HG03108 (cell line): ENCODE measurements around the gene STAG1.
"Not testable (repeated sequence)": the region's sequence is repeated elsewhere in the genome, so short reads cannot be mapped to it uniquely, and the experiment has no call there.

Experiments
- ATAC-seq: cut with Tn5 transposase; IDR thresholded peaks from one replicate; pipeline ENCODE4 v1.9.1; 2021; ENCODE audit warnings: moderate library complexity; ENCODE audit not compliant: unreplicated experiment

The STAG1 gene

GRCh38 chr3:136752172-136752421 is at the start of gene STAG1:
TSS of gene STAG1 (minus strand) at chr3:136752378. CDS start at chr3:136630898, 121,480 bp downstream.
- no peak for ATAC-seq

- not testable (repeated sequence) for ATAC-seq
These were observed 49.0 kb upstream of the STAG1 start for GRCh38 chr3:136801146-136801545.

DNA sequence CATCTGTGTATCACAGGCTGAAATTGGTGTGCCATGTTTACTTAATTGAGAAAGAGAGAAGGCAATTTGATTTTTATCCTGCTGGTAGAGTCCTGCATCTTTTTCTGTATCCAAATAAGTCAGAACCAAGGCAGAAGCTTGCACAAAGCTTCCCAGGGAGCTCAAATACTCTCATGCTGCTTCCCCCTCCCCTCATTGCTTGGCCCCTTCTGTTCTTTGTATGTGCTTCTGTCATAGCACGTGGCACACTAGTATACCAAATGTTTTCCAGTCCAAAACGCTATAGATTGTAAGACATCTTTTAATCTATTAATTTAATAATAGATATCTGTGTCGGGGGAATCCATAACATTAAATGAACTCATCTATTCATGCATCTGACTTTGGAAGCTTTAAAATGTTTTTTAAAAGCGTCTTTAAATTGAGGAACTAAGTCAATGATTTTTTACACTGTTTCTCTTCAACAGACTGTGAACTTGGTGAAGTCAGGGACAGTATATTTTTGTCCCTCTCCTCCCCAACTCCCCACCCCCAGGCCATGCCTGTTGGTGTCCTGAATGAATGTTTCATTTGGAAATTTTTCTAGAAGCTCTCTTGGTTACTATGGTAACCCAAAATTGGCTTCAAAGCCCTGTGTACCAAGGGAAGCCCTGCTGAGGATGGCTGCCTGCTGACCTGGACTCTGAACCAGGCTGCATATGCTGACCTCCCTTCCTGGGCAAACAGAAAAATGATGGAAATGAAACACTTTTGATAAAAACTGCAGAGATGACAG is 40.6 kb upstream of the STAG1 start:
- ATAC-seq, result no peak

GRCh38 chr3:136790786-136791185 is 38.6 kb upstream of the STAG1 start:
- ATAC-seq, result no peak

GRCh38 chr3:136789976-136790375 is 37.8 kb upstream of the STAG1 start:
- ATAC-seq, result no peak

- no peak for ATAC-seq
These were observed 36.0 kb upstream of the STAG1 start for GRCh38 chr3:136788154-136788553.

DNA sequence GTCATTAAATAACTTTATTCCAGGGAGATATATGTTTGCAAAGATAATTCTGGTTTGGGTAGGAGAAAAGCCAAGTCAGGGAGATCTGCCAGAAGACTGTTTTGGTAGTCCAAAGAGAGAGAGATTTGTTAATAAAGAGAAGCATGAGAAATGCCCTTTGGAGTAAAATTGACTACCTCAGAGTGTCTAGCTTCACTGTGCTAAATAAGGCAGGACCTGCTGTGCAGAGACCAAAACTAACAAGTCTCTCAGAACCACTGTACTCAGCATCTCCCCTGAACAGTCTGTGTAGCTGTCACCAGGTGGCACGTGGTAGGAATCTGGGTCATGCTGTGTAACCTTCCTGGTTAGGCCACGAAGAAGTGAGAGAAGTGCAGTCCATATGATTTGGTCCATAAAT is 35.2 kb upstream of the STAG1 start:
- ATAC-seq, result peak; percentile 62

DNA sequence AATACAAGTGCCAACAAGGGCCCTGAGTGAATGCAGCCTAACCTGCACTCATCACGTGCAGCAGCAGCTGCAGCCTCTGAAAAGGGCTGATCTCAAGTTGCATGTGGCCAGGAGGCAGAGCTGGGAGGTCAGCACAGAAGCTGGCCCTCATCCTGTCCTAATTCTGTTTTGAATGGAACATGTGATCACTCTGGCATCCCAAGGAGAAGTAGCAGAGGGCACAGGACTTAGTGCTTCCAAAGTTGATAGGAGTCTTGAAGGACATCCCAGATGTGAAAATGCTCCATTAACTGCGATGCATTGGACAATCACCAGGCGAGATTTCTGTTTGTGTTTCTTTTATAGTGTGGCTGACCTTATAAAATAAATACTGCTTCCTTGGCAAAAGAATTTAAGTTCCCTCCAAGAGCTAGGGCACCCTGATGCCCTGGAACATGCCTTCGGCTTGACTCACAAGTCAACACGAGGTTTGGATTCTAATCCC is 31.6 kb upstream of the STAG1 start:
- ATAC-seq, result no peak

DNA sequence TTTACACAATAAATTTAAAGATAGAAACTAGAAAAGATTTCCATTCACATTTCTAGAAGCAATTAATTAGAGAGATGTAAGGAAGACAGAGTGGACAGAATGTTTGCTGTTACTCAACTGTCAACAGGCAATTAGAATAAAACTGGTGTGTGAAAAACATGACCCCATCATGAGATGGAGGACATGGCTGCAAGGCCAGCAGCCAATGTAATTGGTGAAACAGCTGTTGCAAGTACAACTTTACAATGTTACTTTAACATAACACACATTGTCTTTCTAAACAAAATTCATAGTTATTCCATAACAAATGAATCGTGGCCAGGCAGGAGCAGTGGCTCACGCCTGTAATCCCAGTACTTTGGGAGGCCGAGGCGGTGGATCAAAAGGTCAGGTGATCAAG is 28.6 kb upstream of the STAG1 start:
- ATAC-seq, result no peak

GRCh38 chr3:136778865-136779264 is 26.7 kb upstream of the STAG1 start:
- ATAC-seq, result no peak

GRCh38 chr3:136772709-136773108 is 20.5 kb upstream of the STAG1 start:
- no peak for ATAC-seq

DNA sequence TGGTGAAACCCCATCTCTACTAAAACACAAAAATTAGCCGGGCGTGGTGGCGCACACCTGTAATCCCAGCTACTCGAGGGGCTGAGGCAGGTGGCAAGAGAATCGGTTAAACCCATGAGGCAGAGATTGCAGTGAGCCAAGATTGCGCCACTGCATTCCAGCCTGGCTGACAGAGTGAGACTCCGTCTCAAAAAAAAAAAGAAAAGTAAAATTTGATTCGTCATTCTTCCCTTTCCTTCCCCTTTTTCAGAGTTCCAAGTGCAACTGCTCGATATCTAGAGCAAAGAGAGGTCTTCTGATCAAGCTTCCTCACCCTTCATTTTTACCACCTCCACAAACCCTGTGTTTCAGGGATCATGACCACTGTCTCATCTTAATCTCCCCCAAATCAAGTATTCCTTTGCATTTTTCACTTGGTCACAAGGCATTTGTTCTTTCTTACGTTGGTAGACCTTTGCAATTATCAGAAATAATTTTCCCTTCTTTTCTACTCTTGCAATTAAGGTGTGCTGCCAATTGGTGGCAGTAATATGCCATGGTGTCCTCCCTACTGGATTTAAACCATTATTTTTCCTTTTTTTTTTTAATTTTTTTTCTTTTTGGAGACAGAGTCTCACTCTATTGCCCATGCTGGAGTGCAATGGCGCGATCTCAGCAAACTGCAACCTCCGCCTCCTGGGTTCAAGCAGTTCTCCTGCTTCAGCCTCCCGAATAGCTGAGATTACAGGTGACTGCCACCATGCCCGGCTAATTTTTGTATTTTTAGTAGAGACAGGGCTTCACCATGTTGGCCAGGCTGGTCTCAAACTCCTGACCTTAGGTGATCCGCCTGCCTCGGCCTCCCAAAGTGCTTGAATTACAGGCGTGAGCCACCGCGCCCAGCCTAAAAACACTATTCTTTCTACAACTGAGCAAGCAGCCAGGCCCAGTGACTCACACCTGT is 6.3 kb upstream of the STAG1 start:
- ATAC-seq, result not testable (repeated sequence)

- ATAC-seq, result no peak
These were observed 3.0 kb upstream of the STAG1 start for GRCh38 chr3:136755192-136755591.

GRCh38 chr3:136753326-136753939 is 1.3 kb upstream of the STAG1 start:
- ATAC-seq, result no peak

DNA sequence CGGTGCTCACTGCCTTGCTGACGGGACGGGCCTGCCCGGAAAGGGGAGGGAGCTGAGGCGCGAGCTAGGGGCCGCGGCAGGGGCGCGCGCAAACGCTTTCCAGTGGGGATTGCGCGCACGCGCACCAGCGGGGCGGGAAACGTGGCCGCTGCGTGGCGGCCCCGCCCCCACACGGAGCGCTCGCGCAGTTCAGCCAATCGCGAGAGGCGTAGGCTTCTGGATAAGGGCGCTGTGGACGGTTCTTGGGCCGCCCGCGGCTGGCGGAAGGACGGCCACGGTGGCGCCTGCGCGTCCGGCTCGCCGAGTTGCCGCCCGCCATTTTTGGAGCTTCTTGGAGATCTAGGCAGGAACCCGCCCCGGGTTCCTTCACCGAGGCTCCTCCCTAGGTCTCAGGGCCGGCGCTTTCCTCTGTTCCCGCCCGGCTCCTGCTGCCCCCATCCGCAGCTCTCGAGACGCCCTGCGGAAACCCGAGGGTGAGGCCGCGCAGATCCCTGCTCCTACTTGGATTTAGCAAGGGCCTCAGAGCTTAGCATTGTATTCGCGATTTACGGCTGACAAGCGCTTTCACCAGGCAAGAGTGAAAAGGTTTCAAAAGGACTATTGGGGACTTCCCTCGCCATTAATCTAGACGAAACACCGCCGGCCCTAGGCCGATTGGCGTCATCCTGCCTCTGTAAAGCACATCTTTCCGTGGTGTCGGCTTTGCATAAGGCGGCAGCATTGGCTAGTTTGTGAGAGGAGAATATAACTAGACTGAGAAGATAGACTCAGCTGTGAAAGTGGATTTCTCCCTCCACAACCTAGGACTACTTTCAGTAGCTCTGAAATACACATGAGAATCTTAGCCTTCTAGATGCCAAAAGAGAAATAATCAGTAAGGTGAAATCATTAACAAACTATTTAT is 496 bp upstream of the STAG1 start:
- peak; percentile 84 for ATAC-seq

- ATAC-seq, result peak; percentile 11
These were observed 634 bp downstream of the STAG1 start for GRCh38 chr3:136751316-136752171.

- ATAC-seq, result no peak
These were observed 1.3 kb downstream of the STAG1 start for GRCh38 chr3:136750897-136751315.

GRCh38 chr3:136750209-136750896 is 1.8 kb downstream of the STAG1 start:
- no peak for ATAC-seq

- not testable (repeated sequence) for ATAC-seq
These were observed 2.6 kb downstream of the STAG1 start for GRCh38 chr3:136749602-136750001.
